Ovary (tissue), 9 donors: ENCODE measurements around the gene PPP3R2. TPM values are rescaled to one million over a fixed set of nuclear protein-coding genes. Genes with fewer than 3 reads are reported as not detected.
"Not testable (repeated sequence)": the region's sequence is repeated elsewhere in the genome, so short reads cannot be mapped to it uniquely, and the experiment has no call there.

ENCODE experiments used
- DNase-seq, 5 donors: peaks; one replicate each; pipeline ENCODE4 v3.0.0-alpha.2; 2019 to 2020
- H3K27ac ChIP-seq, 2 donors: fragments of 200-600 bp; one replicate each; pipeline versions ENCODE4 v1.5.1 to v1.8.0; 2019 to 2022
- H3K27me3 ChIP-seq: fragments of 200-600 bp; one replicate; pipeline ENCODE4 v1.8.0; 2022
- H3K36me3 ChIP-seq: fragments of 200-600 bp; sonication (generic); one replicate; pipeline ENCODE4 v1.5.1; 2019
- H3K4me1 ChIP-seq: one replicate; pipeline ENCODE4 v1.8.1; 2013; ENCODE audit warnings: mild to moderate bottlenecking, moderate library complexity; ENCODE audit not compliant: insufficient read depth
- H3K4me3 ChIP-seq: fragments of 200-600 bp; sonication (generic); one replicate; pipeline ENCODE4 v1.5.1; 2017
- H3K9me3 ChIP-seq, 2 donors: fragments of 200-600 bp in 1 of 2; sonication (generic) in 1 of 2; one replicate each; pipeline versions ENCODE4 v1.5.1 to v1.8.1; 2013 to 2019; ENCODE audit warnings: mild to moderate bottlenecking in 1 of 2, moderate library complexity in 1 of 2
- EP300 ChIP-seq: sonication (generic); formaldehyde crosslinking; IDR thresholded peaks from one replicate; pipeline ENCODE4 v1.6.1; 2017; ENCODE audit warnings: antibody characterized with exemption
- POLR2A ChIP-seq: fragments of 450-650 bp; IDR thresholded peaks from one replicate; pipeline ENCODE4 v1.6.1; 2017; ENCODE audit warnings: antibody characterized with exemption, mild to moderate bottlenecking, moderate library complexity
- WGBS, 3 donors: extraction: QIAGEN DNeasy Blood & Tissue Kit in 1 of 3; methylation state at CpG; one replicate each; pipeline versions ENCODE4 v1.1.5 to v1.1.7; 2013 to 2017; 5-methylcytosine and 5-hydroxymethylcytosine counted together
- intact Hi-C, 4 donors: fragments of 100-400 bp; cut with DNase I; formaldehyde crosslinking; loops; one replicate each; pipeline versions ENCODE4 v1.11.0 to v1.15.1; 2022 to 2023
- polyA plus RNA-seq, 2 donors: library from polyadenylated mRNA; stranded (reverse); fragments of 200-250 nt in 1 of 2; fragments of 350-450 nt in 1 of 2; fragmentation: Illumina TruSeq in 1 of 2; extraction: RNeasy Lipid Tissue Mini Kit (QIAGEN cat#74804) in 1 of 2; gene quantifications; one replicate each; pipeline ENCODE4 v1.2.3, GENCODE V29; 2013 to 2014
- total RNA-seq, 7 donors: library from RNA; depleted of rRNA in 2 of 7; stranded (reverse); fragments of >200 nt in 2 of 7; fragmentation: NEBNext Ultra II Directional in 3 of 7; extraction: Animal tissue kit (Norgen Biotek cat#: 25700) in 3 of 7; gene quantifications; one replicate each; pipeline versions ENCODE4 v1.1.0 to v1.2.4, GENCODE V29; 2016 to 2023
- TF ChIP-seq, protein P1 (sequence below), 3 donors: fragments of 450-650 bp in 2 of 3; fragments of 200-600 bp in 1 of 3; IDR thresholded peaks; one replicate each; pipeline versions ENCODE4 v1.5.1 to v1.8.0; 2016 to 2022; ENCODE audit warnings: antibody characterized with exemption in 3 of 3, mild to moderate bottlenecking in 1 of 3
- donor health status: DM: no; HTN: no; CAD: no; lungs with moderate emphysema.
- donor health status: DM: no; HTN: no; CAD: no.
- donor health status: Bipolar disorder and iron deficiency.
- donor health status: DM: yes; HTN: yes; CAD: no.
- donor health status: DM: no; HTN: no; CAD: no.
- donor health status: DM: yes; HTN: yes; CAD: no.

PPP3R2 gene
- total and polyA plus RNA-seq, 9 donors: not detected

DNA sequence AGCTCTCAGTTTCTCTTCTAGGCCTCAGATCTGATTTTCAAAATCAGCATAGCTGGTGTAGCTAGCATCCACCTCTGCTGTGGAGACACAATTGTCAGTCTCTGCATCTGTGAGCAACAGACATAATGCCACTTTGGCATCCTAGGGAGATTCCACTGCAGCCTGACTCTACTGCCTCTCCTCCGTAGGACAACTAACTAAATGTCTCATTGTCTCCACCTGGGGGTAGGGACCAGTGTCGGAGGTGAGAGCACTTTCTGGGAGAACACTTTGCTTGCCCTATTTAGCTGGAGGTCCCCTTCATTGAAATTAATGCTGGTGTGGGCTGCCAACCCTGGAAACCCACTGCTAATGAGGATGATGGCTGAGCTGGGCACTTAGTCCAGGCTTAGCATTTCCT lies 1.4 kb downstream of the PPP3R2 start:
- Histone ChIP-seq H3K36me3 (no peaks in the 10 kb centered on the region), H3K4me1 (no peaks in the 10 kb centered on the region), H3K27ac (no peak overlapping the region), H3K4me3 (no peak overlapping the region), H3K27me3 (no peaks in the 10 kb centered on the region), H3K9me3 (no peaks in the 10 kb centered on the region)
- 80 to 88% (median 87%) methylated on average over 2 of the region's 2 CpGs for WGBS, 3 donors
- TF ChIP-seq POLR2A (no peak), EP300 (no peak)
- TF ChIP-seq, protein P1, sequence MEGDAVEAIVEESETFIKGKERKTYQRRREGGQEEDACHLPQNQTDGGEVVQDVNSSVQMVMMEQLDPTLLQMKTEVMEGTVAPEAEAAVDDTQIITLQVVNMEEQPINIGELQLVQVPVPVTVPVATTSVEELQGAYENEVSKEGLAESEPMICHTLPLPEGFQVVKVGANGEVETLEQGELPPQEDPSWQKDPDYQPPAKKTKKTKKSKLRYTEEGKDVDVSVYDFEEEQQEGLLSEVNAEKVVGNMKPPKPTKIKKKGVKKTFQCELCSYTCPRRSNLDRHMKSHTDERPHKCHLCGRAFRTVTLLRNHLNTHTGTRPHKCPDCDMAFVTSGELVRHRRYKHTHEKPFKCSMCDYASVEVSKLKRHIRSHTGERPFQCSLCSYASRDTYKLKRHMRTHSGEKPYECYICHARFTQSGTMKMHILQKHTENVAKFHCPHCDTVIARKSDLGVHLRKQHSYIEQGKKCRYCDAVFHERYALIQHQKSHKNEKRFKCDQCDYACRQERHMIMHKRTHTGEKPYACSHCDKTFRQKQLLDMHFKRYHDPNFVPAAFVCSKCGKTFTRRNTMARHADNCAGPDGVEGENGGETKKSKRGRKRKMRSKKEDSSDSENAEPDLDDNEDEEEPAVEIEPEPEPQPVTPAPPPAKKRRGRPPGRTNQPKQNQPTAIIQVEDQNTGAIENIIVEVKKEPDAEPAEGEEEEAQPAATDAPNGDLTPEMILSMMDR (IDR thresholded peaks at IDR 0.05): no peak
- DNase-seq: no peak
- intact Hi-C loops: no loop called here

DNA sequence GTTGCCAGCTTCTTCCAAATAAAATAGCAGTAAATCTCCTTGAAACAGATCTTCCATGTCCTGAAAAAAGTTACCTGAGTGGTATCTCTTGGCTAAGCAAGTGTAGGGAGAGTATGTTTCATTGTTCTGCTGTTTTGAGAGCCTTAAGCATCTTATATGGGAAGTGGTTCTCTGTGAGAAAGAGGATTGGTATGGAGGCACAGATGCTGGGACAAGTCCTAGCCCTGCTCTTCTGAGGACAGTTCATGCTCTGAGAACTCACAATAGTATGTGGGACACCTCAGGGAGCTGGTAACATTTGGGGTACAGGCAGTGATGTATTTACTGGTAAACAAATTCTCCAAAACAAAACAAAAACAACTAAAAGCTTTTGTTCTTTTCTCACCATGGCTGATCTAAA lies 2.0 kb downstream of the PPP3R2 start:
- Histone ChIP-seq H3K4me1 (no peaks in the 10 kb centered on the region), H3K27me3 (no peaks in the 10 kb centered on the region), H3K4me3 (no peak overlapping the region), H3K36me3 (no peaks in the 10 kb centered on the region), H3K27ac (no peak overlapping the region), H3K9me3 (no peaks in the 10 kb centered on the region)
- intact Hi-C loops: no loop called here
- no peak for DNase-seq
- no peak for TF ChIP-seq POLR2A
- no peak for TF ChIP-seq EP300
- TF ChIP-seq, protein P1 (IDR thresholded peaks at IDR 0.05): no peak

DNA sequence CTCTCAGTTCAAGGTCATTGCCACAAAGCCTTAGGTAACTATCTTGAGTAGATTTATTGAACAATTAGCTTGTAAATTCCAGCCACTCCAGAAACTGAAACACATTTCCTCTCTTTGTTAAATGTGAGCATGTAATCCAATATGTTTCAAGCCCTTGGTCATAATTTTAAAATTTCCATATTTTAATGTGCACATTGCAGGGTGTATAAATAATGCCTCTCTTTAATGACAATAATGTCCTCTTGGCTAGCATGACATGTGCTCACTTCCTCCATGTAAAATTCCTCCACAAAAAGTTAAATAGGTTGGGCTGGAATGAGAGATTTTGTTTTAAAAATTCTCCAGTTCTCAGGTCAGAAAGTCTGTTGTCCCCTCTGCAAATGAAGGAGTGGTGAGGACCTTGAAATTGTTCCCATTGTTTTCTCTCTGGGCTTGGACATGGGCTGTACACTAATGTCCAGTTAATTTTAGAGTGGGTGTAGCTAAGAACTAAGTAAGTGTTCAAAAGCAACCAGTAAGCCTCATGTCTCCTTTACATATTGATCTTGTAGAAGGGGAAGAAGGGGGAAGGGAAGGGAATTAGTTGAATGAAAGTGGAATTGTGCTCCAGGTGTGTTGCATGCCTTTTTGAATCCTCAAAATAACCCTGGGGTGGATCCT lies 2.9 kb downstream of the PPP3R2 start:
- no peaks in the 10 kb centered on the region for H3K36me3 ChIP-seq
- H3K9me3 ChIP-seq: no peaks in the 10 kb centered on the region
- no peak overlapping the region for H3K4me3 ChIP-seq
- intact Hi-C loops: no loop called here
- no peak for DNase-seq
- TF ChIP-seq, protein P1 (IDR thresholded peaks at IDR 0.05): no peak
- TF ChIP-seq EP300: no peak
- no peak for TF ChIP-seq POLR2A
- no peak overlapping the region for H3K27ac ChIP-seq
- no peaks in the 10 kb centered on the region for H3K4me1 ChIP-seq
- H3K27me3 ChIP-seq: no peaks in the 10 kb centered on the region

DNA sequence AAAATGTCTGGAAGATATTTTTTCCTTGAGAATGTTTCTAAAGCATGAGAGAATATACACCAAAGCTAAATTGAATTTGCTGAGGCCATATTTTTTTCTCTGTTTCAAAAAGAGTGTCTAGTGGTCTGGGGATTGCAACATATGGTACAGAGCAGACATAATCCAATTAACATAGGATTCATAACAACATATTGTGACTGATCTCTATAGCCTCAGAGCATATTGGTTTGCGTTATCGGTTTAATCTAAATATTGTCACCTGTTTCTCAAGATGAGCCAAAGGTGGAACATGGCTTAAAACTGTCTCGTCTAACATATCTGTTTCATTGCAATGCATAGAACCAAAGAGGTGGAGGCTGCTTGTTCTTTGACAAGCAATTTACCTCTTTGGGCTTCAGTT lies 3.9 kb downstream of the PPP3R2 start:
- no peak for TF ChIP-seq POLR2A
- H3K27ac ChIP-seq: no peak overlapping the region
- WGBS, 3 donors: 90 to 94% (median 93%) methylated on average over 3 of the region's 3 CpGs
- no peaks in the 10 kb centered on the region for H3K9me3 ChIP-seq
- intact Hi-C loops: no loop called here
- no peak for DNase-seq
- H3K27me3 ChIP-seq: no peaks in the 10 kb centered on the region
- no peaks in the 10 kb centered on the region for H3K4me1 ChIP-seq
- H3K4me3 ChIP-seq: no peak overlapping the region
- H3K36me3 ChIP-seq: no peaks in the 10 kb centered on the region

DNA sequence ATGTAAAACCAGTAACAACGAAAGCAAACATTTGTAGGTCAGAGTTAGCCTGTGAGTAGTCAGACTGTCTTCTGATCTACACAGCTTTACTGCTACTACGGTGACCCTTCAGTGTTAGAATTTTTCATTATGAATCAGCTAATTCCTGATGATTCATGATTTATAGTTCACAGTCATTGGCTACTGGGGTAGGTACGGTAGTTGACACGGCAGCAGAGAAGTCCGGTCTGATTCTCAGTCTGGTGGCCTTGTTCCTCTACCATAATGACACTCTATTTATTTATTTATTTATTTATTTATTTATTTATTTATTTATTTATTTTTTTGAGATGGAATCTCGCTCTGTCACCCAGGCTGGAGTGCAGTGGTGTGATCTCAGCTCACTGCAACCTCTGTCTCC lies 4.7 kb downstream of the PPP3R2 start:
- intact Hi-C loops: not testable (repeated sequence)
- 86 to 90% (median 86%) methylated on average over 6 of the region's 6 CpGs for WGBS, 3 donors

More for the DNA sequence above, 4.7 kb downstream of the PPP3R2 start:
- not testable (repeated sequence) for H3K4me1 ChIP-seq, H3K9me3 ChIP-seq, DNase-seq, H3K36me3 ChIP-seq, H3K27ac ChIP-seq, H3K27me3 ChIP-seq, H3K4me3 ChIP-seq
